GM19397 (cell line): Measurements from ENCODE around the gene DSC3.
"Not testable (repeated sequence)": the region's sequence is repeated elsewhere in the genome, so short reads cannot be mapped to it uniquely, and the experiment has no call there.

ENCODE experiments used
- ATAC-seq: cut with Tn5 transposase; IDR thresholded peaks from one replicate; pipeline ENCODE4 v1.9.1; 2021; ENCODE audit warnings: mild to moderate bottlenecking, moderate library complexity; ENCODE audit not compliant: unreplicated experiment

The DSC3 gene

GRCh38 chr18:30978091-30978490 lies 64.5 kb downstream of the DSC3 start:
- ATAC-seq, result not testable (repeated sequence)

GRCh38 chr18:30971338-30971956 lies 71.1 kb downstream of the DSC3 start:
- ATAC-seq, result no peak

GRCh38 chr18:30970196-30970816 lies 72.2 kb downstream of the DSC3 start:
- no peak for ATAC-seq

- no peak for ATAC-seq
Observed at GRCh38 chr18:30969670-30970170, 72.8 kb downstream of the DSC3 start.

- no peak for ATAC-seq
Observed at GRCh38 chr18:30967701-30968100, 74.8 kb downstream of the DSC3 start.

- no peak for ATAC-seq
Observed at GRCh38 chr18:30965237-30965636, 77.3 kb downstream of the DSC3 start.

GRCh38 chr18:30960661-30961060 lies 81.9 kb downstream of the DSC3 start:
- ATAC-seq, result no peak

- no peak for ATAC-seq
Observed at GRCh38 chr18:30957066-30957465, 85.5 kb downstream of the DSC3 start.

- ATAC-seq, result no peak
Observed at GRCh38 chr18:30954262-30954661, 88.3 kb downstream of the DSC3 start.

- no peak for ATAC-seq
Observed at GRCh38 chr18:30945761-30946160, 96.8 kb downstream of the DSC3 start.

- no peak for ATAC-seq
Observed at GRCh38 chr18:30944773-30945417, 97.6 kb downstream of the DSC3 start.

- no peak for ATAC-seq
Observed at GRCh38 chr18:30940952-30941539, 101.5 kb downstream of the DSC3 start.
